Activated CD4-positive, alpha-beta T cell treated with anti-CD3 and anti-CD28 coated beads, Interleukin-2, amount 10 ng/mL, durations not matched to agents 24 days and 14 days (primary cell): ENCODE measurements around the gene DOCK8. TPM values are rescaled to one million over a fixed set of nuclear protein-coding genes. Genes with fewer than 3 reads are reported as not detected.

Experiments used
- DNase-seq: peaks from one replicate; pipeline ENCODE4 v3.0.0; 2022
- H3K27ac Mint-ChIP-seq: one replicate; pipeline ENCODE4 v1.8.0; 2022; ENCODE audit warnings: mild to moderate bottlenecking, mixed read lengths
- H3K27me3 Mint-ChIP-seq: one replicate; pipeline ENCODE4 v1.8.0; 2022; ENCODE audit warnings: mixed read lengths
- H3K36me3 Mint-ChIP-seq: one replicate; pipeline ENCODE4 v1.8.0; 2022; ENCODE audit warnings: low read depth, mild to moderate bottlenecking, mixed read lengths
- H3K4me1 Mint-ChIP-seq: one replicate; pipeline ENCODE4 v1.8.0; 2021; ENCODE audit warnings: mixed read lengths
- H3K4me3 Mint-ChIP-seq: one replicate; pipeline ENCODE4 v1.8.0; 2022; ENCODE audit warnings: mild to moderate bottlenecking, moderate library complexity, mixed read lengths
- H3K9me3 Mint-ChIP-seq: one replicate; pipeline ENCODE4 v1.8.0; 2021; ENCODE audit warnings: mixed read lengths
- intact Hi-C: fragments of 100-400 bp; cut with micrococcal nuclease; formaldehyde crosslinking; loops from one replicate; pipeline ENCODE4 v1.15.1; 2023
- total RNA-seq: library from RNA; stranded (reverse); gene quantifications from 2 replicates; pipeline ENCODE4 v1.2.3, GENCODE V29; 2022

The DOCK8 gene
- total RNA-seq, 1 donor from 2014 or later: 121 TPM

- H3K4me1 Mint-ChIP-seq: peaks cover 1% of the 10 kb centered on the region
- intact Hi-C loops: no loop called here
- peaks cover 56% of the 10 kb centered on the region for H3K36me3 Mint-ChIP-seq
- no peaks in the 10 kb centered on the region for H3K9me3 Mint-ChIP-seq
- H3K4me3 Mint-ChIP-seq: no peak overlapping the region
- no peaks in the 10 kb centered on the region for H3K27me3 Mint-ChIP-seq
- DNase-seq: no peak
- no peak overlapping the region for H3K27ac Mint-ChIP-seq
Observed at GRCh38 chr9:326667-327066, 112.0 kb downstream of the DOCK8 start.

GRCh38 chr9:328453-328852, 113.8 kb downstream of the DOCK8 start:
- no peak for DNase-seq
- H3K4me3 Mint-ChIP-seq: no peak overlapping the region
- H3K36me3 Mint-ChIP-seq: peaks cover 60% of the 10 kb centered on the region
- intact Hi-C loops: no loop called here
- peaks cover 1% of the 10 kb centered on the region for H3K4me1 Mint-ChIP-seq
- H3K27me3 Mint-ChIP-seq: no peaks in the 10 kb centered on the region
- H3K9me3 Mint-ChIP-seq: no peaks in the 10 kb centered on the region
- H3K27ac Mint-ChIP-seq: no peak overlapping the region

- Mint-ChIP-seq H3K27ac (no peak overlapping the region), H3K4me1 (peaks cover 12% of the 10 kb centered on the region)
- intact Hi-C loops: no loop called here
Observed at GRCh38 chr9:331197-331596, 116.5 kb downstream of the DOCK8 start.

GRCh38 chr9:335373-335772, 120.7 kb downstream of the DOCK8 start:
- Mint-ChIP-seq H3K4me1 (peaks cover 12% of the 10 kb centered on the region), H3K9me3 (no peaks in the 10 kb centered on the region), H3K27me3 (no peaks in the 10 kb centered on the region), H3K27ac (peak overlapping the region; percentile 3), H3K4me3 (no peak overlapping the region), H3K36me3 (peaks cover 70% of the 10 kb centered on the region)
- intact Hi-C loops: no loop called here
- DNase-seq: no peak

More at GRCh38 chr9:331197-331596, 116.5 kb downstream of the DOCK8 start:
- Mint-ChIP-seq H3K9me3 (no peaks in the 10 kb centered on the region), H3K4me3 (no peak overlapping the region), H3K36me3 (peaks cover 69% of the 10 kb centered on the region), H3K27me3 (no peaks in the 10 kb centered on the region)
- DNase-seq: no peak

- H3K27ac Mint-ChIP-seq: no peak overlapping the region
- H3K4me1 Mint-ChIP-seq: peaks cover 10% of the 10 kb centered on the region
- no peak for DNase-seq
- peaks cover 69% of the 10 kb centered on the region for H3K36me3 Mint-ChIP-seq
- H3K27me3 Mint-ChIP-seq: no peaks in the 10 kb centered on the region
- no peaks in the 10 kb centered on the region for H3K9me3 Mint-ChIP-seq
- no peak overlapping the region for H3K4me3 Mint-ChIP-seq
- intact Hi-C loops: no loop called here
Observed at GRCh38 chr9:336039-336438, 121.4 kb downstream of the DOCK8 start.

- H3K4me3 Mint-ChIP-seq: no peak overlapping the region
- no peaks in the 10 kb centered on the region for H3K27me3 Mint-ChIP-seq
- peaks cover 79% of the 10 kb centered on the region for H3K36me3 Mint-ChIP-seq
- no peaks in the 10 kb centered on the region for H3K9me3 Mint-ChIP-seq
- no peak for DNase-seq
- H3K27ac Mint-ChIP-seq: no peak overlapping the region
- intact Hi-C loops: no loop called here
- peaks cover 10% of the 10 kb centered on the region for H3K4me1 Mint-ChIP-seq
Observed at GRCh38 chr9:338602-339001, 123.9 kb downstream of the DOCK8 start.

- H3K4me1 Mint-ChIP-seq: peaks cover 2% of the 10 kb centered on the region
- H3K27me3 Mint-ChIP-seq: no peaks in the 10 kb centered on the region
- no peak overlapping the region for H3K4me3 Mint-ChIP-seq
- H3K9me3 Mint-ChIP-seq: no peaks in the 10 kb centered on the region
- DNase-seq: no peak
- H3K36me3 Mint-ChIP-seq: peaks cover 73% of the 10 kb centered on the region
- intact Hi-C loops: no loop called here
- no peak overlapping the region for H3K27ac Mint-ChIP-seq
Observed at GRCh38 chr9:341634-342421, 127.2 kb downstream of the DOCK8 start.

- intact Hi-C loops: no loop called here
- no peak for DNase-seq
- peaks cover 6% of the 10 kb centered on the region for H3K4me1 Mint-ChIP-seq
- no peak overlapping the region for H3K27ac Mint-ChIP-seq
- H3K36me3 Mint-ChIP-seq: peaks cover 67% of the 10 kb centered on the region
- H3K4me3 Mint-ChIP-seq: no peak overlapping the region
- H3K9me3 Mint-ChIP-seq: no peaks in the 10 kb centered on the region
- no peaks in the 10 kb centered on the region for H3K27me3 Mint-ChIP-seq
Observed at GRCh38 chr9:343773-344172, 129.1 kb downstream of the DOCK8 start.

- H3K4me3 Mint-ChIP-seq: no peak overlapping the region
- intact Hi-C loops: no loop called here
- no peak for DNase-seq
- H3K4me1 Mint-ChIP-seq: peaks cover 14% of the 10 kb centered on the region
- no peak overlapping the region for H3K27ac Mint-ChIP-seq
- no peaks in the 10 kb centered on the region for H3K27me3 Mint-ChIP-seq
- H3K9me3 Mint-ChIP-seq: no peaks in the 10 kb centered on the region
- H3K36me3 Mint-ChIP-seq: peaks cover 67% of the 10 kb centered on the region
Observed at GRCh38 chr9:346111-346571, 131.5 kb downstream of the DOCK8 start.

GRCh38 chr9:347667-348292, 133.1 kb downstream of the DOCK8 start:
- Mint-ChIP-seq H3K36me3 (peaks cover 61% of the 10 kb centered on the region), H3K27ac (no peak overlapping the region), H3K4me1 (peaks cover 16% of the 10 kb centered on the region), H3K27me3 (no peaks in the 10 kb centered on the region), H3K4me3 (no peak overlapping the region), H3K9me3 (no peaks in the 10 kb centered on the region)
- intact Hi-C loops: no loop called here
- DNase-seq: no peak

GRCh38 chr9:350384-350783, 135.7 kb downstream of the DOCK8 start:
- Mint-ChIP-seq H3K27ac (peak overlapping the region; percentile 58), H3K27me3 (no peaks in the 10 kb centered on the region), H3K9me3 (no peaks in the 10 kb centered on the region), H3K4me3 (no peak overlapping the region), H3K4me1 (peaks cover 20% of the 10 kb centered on the region), H3K36me3 (peaks cover 52% of the 10 kb centered on the region)
- DNase-seq: no peak
- intact Hi-C loops: no loop called here

- Mint-ChIP-seq H3K4me3 (no peak overlapping the region), H3K27ac (no peak overlapping the region), H3K27me3 (no peaks in the 10 kb centered on the region), H3K4me1 (peaks cover 22% of the 10 kb centered on the region), H3K9me3 (no peaks in the 10 kb centered on the region), H3K36me3 (peaks cover 51% of the 10 kb centered on the region)
- no peak for DNase-seq
- intact Hi-C loops: no loop called here
Observed at GRCh38 chr9:351916-352315, 137.3 kb downstream of the DOCK8 start.

- H3K4me3 Mint-ChIP-seq: no peak overlapping the region
- H3K9me3 Mint-ChIP-seq: no peaks in the 10 kb centered on the region
- no peaks in the 10 kb centered on the region for H3K27me3 Mint-ChIP-seq
- peaks cover 54% of the 10 kb centered on the region for H3K36me3 Mint-ChIP-seq
- peaks cover 20% of the 10 kb centered on the region for H3K4me1 Mint-ChIP-seq
- H3K27ac Mint-ChIP-seq: peak overlapping the region; percentile 12
- no peak for DNase-seq
- intact Hi-C loops: no loop called here
Observed at GRCh38 chr9:353077-353476, 138.4 kb downstream of the DOCK8 start.

GRCh38 chr9:354453-354852, 139.8 kb downstream of the DOCK8 start:
- peaks cover 17% of the 10 kb centered on the region for H3K4me1 Mint-ChIP-seq

More at GRCh38 chr9:354453-354852, 139.8 kb downstream of the DOCK8 start:
- Mint-ChIP-seq H3K9me3 (no peaks in the 10 kb centered on the region), H3K36me3 (peaks cover 50% of the 10 kb centered on the region), H3K27ac (peak overlapping the region; percentile 25), H3K4me3 (no peak overlapping the region), H3K27me3 (no peaks in the 10 kb centered on the region)
- intact Hi-C loops: no loop called here
- no peak for DNase-seq
